Measurements from ENCODE around the gene HMGN4.

Gene HMGN4

DNA sequence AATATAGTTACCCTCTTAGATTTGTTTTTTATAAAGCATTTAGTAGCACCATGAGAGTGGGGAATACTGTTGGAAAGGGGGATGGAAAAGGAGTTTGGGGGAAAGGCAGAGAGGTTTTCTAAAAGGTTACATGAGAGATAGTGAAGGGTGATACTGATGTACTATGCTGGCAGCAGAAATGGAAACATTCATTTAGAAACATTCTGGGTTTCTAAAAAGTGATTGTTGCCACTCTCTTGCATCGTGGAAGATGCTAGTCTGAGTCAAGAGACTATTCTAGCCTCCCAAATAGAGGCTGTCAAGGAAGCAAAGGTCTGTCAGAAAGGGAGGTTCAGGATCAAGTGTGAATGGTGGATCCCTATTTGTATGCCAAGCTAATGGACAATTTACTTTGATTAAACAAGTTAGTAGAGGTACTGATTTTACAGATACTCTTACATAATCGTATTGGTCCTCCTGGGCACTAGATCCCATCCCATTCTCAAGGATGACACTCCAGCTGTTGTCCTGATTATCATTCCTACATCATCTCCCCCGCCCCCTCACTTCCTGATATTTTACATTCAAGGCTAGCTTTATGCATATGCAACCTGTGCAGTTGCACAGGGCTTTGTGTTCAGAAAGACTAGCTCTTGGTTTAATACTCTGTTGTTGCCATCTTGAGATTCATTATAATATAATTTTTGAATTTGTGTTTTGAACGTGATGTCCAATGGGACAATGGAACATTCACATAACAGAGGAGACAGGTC lies 43.2 kb downstream of the HMGN4 start:
- no peak for FAIRE-seq

DNA sequence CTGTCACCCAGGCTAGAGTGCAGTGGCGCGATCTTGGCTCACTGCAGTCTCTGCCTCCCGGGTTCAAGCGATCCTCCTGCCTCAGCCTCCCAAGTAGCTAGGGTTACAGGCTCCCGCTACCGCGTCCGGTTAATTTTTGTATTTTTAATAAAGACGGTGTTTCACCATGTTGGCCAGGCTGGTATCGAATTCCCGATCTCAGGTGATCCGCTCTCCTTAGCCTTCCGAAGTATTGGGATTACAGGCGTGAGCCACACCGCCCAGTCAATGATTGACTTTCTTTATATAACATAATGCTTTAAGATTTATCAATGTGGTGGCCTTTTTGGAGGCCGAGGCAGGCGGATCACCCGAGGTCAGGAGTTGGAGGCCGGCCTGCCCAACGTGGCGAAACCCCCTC lies 50.8 kb downstream of the HMGN4 start:
- no peak for FAIRE-seq

DNA sequence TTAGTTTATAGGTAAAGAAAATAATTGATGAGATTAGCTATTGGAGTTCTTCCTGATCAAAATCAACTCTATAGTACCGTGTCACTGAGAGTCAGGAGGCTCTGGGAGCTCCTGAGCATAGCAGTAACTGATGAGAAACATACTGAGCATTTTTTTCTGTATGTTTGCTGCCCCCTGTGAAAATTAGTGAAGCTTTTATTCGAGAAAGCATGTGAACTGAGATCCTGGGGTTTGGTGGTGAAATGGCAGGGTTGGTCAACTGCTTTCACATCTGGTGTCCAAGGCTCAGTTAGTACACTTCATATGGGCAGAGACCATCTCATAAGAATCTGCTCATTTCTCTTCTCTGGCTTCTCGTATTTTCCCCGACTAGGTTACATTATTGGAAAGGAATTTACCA lies 54.5 kb downstream of the HMGN4 start:
- FAIRE-seq, result no peak

DNA sequence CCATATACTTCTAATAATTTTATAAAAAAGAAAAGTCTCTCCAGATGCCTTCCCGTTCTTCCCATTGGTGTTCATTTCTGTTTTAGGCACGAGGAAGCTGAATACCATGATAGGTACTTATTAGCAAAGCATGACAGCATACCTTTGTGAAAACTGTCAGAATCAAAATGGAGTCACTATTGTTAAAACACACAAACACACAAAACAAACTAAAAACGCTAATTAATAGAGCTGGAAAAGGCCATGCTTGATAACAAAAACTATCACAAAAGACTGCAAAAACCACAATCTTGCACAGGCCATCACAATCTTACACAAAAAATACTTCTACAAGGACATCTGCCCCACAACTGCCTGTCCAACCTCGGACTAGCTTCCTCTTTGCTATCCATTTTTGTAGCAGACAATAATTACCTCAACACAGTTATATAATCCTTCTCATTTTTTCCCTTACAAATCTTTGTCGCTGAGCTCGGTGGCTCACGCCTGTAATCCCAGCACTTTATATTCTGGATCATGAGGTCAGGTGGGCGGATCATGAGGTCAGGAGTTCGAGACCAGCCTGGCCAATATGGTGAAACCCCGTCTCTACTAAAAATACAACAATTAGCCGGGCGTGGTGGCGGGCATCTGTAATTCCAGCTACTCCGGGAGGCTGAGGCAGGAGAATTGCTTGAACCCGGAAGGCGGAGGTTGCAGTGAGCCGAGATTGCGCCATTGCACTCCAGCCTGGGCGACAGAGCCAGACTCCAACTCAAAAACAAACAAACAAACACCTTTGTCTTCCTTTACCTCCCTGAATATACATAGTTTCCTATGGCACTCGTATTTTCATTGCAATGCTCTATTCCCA lies 55.3 kb downstream of the HMGN4 start:
- no peak for FAIRE-seq

DNA sequence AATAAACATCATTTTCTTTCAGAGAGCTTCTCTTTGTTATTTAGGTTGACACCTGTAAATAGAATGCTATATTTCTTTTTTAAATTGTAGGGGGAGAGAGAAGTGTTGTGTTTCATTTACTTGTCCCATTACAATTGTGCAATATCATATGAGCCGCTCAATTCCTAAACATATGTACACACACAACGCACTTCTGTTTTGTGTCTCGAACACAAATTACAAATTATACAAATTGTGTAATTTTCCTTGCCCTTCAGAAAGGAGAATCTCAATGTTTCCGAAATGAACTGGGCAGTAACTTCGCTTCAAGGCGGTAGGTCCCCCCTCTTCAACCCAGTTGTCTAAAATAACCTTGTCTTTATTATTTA lies 55.9 kb downstream of the HMGN4 start:
- no peak for FAIRE-seq

DNA sequence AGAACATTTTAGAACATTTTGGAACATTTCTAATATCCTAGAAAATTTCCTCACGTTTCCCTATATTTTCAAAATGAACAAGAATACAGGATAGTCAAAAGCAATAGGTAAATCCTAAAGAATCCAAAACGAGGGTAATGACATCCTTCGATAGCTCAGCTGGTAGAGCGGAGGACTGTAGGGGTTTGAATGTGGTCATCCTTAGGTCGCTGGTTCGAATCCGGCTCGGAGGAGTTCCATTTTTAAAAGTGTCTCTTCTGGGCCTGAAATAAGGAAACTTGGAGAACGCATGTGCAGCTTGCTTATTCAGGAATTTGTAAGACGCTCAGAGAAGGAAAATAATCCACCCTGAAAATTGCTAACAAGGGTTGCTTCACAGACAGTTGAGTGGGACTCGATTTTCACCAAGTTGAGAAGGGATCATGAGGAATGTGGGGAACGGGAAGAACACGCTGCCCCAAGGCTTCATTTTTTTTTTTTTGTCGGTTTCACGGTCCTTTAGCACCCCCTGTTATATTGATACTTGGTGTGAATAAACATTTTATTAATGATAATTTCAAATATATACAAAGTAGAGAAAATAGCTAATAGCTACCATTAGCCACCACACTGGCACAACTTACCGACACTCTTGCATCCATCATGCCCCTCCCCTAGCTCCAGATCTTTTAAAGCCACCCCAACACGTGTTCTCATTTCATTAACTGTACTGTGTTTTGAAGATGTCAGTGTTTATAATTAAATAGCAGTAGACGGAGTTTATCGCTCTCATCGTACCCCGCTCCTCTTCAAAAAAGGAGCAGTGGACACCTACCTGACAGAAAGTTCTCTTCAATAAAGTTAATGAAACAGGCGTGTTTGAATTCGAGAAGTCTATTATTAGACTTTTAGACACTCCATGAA lies 56.8 kb downstream of the HMGN4 start:
- no peak for FAIRE-seq

DNA sequence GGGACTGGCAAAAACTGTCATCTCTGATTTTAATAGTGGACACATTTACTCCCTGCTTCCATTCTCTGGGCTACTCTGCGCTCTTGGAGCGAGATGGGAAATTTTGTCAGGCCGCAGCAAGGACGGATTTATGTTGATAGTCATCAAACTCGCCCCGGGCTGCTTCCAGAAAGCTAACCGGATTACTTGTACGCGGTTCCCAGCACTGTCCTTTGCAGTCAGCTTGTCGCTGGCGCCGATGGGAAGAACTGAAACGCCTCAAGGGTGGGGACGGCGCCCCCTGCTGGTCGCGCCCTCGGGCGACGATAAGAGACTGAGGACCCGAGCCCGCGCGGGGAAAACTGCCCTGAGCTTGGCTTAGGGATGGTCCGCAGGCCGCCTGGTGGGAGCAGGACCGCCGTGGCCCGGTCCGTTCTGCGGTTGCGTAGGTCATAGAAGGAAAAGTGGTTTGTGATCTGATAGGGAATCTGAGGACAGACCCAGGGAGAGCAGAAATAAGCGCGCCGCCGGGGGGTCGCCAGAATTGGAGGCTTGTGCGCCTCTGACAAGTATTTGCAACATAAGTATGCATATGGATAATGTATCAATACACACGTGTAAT lies 57.6 kb downstream of the HMGN4 start:
- FAIRE-seq, result no peak

All from colon (tissue), 2 donors.